Vagina (tissue), 2 donors: ENCODE measurements around the gene TNFSF13. TPM values are rescaled to one million over a fixed set of nuclear protein-coding genes. Genes with fewer than 3 reads are reported as not detected.
"Not testable (repeated sequence)": the region's sequence is repeated elsewhere in the genome, so short reads cannot be mapped to it uniquely, and the experiment has no call there.

Experiments used
- DNase-seq, 2 donors: peaks; one replicate each; pipeline ENCODE4 v3.0.0-alpha.2; 2017; ENCODE audit errors: extremely low spot score in 2 of 2
- H3K27ac ChIP-seq: fragments of 200-600 bp; sonication (generic); one replicate; pipeline ENCODE4 v1.5.1; 2019
- H3K27me3 ChIP-seq: fragments of 200-600 bp; sonication (generic); one replicate; pipeline ENCODE4 v1.5.1; 2019
- H3K36me3 ChIP-seq, 2 donors: fragments of 200-600 bp; sonication (generic); one replicate each; pipeline ENCODE4 v1.5.1; 2017 to 2019
- H3K4me1 ChIP-seq: fragments of 200-600 bp; sonication (generic); one replicate; pipeline ENCODE4 v1.5.1; 2019
- H3K4me3 ChIP-seq, 2 donors: fragments of 200-600 bp; sonication (generic); 1 replicate in 1 of 2; 2 replicates in 1 of 2; pipeline ENCODE4 v1.5.1; 2016 to 2019
- H3K9me3 ChIP-seq: fragments of 200-600 bp; sonication (generic); one replicate; pipeline ENCODE4 v1.5.1; 2019
- CTCF ChIP-seq, 3 experiments: fragments of 450-650 bp in 2 of 3; fragments of 200-600 bp in 1 of 3; sonication (generic) in 1 of 3; IDR thresholded peaks; one replicate each; pipeline ENCODE4 v1.5.1; 2017 to 2019; ENCODE audit warnings: antibody characterized with exemption in 3 of 3, mild to moderate bottlenecking in 2 of 3, moderate library complexity in 2 of 3
- POLR2A ChIP-seq, 2 donors: fragments of 450-650 bp; IDR thresholded peaks; one replicate each; pipeline ENCODE4 v1.6.1; 2017; ENCODE audit warnings: antibody characterized with exemption in 2 of 2, mild to moderate bottlenecking in 2 of 2, moderate library complexity in 2 of 2
- POLR2AphosphoS5 ChIP-seq, 2 donors: sonication (generic); formaldehyde crosslinking; IDR thresholded peaks; one replicate each; pipeline ENCODE4 v1.9.0; 2017; ENCODE audit warnings: antibody characterized with exemption in 2 of 2, mild to moderate bottlenecking in 2 of 2, low read depth in 1 of 2; ENCODE audit not compliant: insufficient read depth in 1 of 2
- intact Hi-C: fragments of 100-400 bp; cut with DNase I; formaldehyde crosslinking; loops from one replicate; pipeline ENCODE4 v1.15.1; 2023
- total RNA-seq: library from RNA; depleted of rRNA; stranded (reverse); fragments of >200 nt; gene quantifications from one replicate; pipeline ENCODE4 v1.2.3, GENCODE V29; 2016

TNFSF13 gene
- total RNA-seq, 1 donor from 2014 or later = 20.1 TPM

- no peak for DNase-seq
- intact Hi-C loops = no loop called here
- Histone ChIP-seq H3K36me3 (peaks cover 0 to 43% of the 10 kb centered on the region in 2 donors), H3K4me3 (peak within 1 kb of the TSS; percentile 52 to 66), H3K27ac (peak within 1 kb of the TSS; percentile 97), H3K4me1 (peaks cover 35% of the 10 kb centered on the region), H3K9me3 (no peaks in the 10 kb centered on the region), H3K27me3 (no peaks in the 10 kb centered on the region)
- TF ChIP-seq CTCF (IDR thresholded peaks at IDR 0.05) (no peak), POLR2A (IDR thresholded peaks at IDR 0.05) (no peak), POLR2AphosphoS5 (IDR thresholded peaks at IDR 0.05; ENCODE audit: insufficient read depth in 1 of 2, low read depth in 1 of 2) (no peak)
Measured at GRCh38 chr17:7589891-7590691, 31.5 kb downstream of the TNFSF13 start, which contains the start of gene SOX15. TSS of gene SOX15 (minus strand) at chr17:7590094. CDS start at chr17:7589676, 418 bp downstream.

- intact Hi-C loops = no loop called here
- TF ChIP-seq POLR2AphosphoS5 (IDR thresholded peaks at IDR 0.05; ENCODE audit: insufficient read depth in 1 of 2, low read depth in 1 of 2) (peak in 1 of 2 donors; percentile 40), POLR2A (IDR thresholded peaks at IDR 0.05) (no peak)
- Histone ChIP-seq H3K4me1 (peaks cover 29% of the 10 kb centered on the region), H3K9me3 (no peaks in the 10 kb centered on the region), H3K4me3 (no peak overlapping the region), H3K27me3 (no peaks in the 10 kb centered on the region), H3K27ac (peak overlapping the region; percentile 97), H3K36me3 (peaks cover 0 to 50% of the 10 kb centered on the region in 2 donors)
- DNase-seq = no peak
Measured at GRCh38 chr17:7590743-7591142, 32.2 kb downstream of the TNFSF13 start.

- intact Hi-C loops = no loop called here
- TF ChIP-seq POLR2AphosphoS5 (IDR thresholded peaks at IDR 0.05; ENCODE audit: insufficient read depth in 1 of 2, low read depth in 1 of 2) = no peak
- no peak for TF ChIP-seq POLR2A (IDR thresholded peaks at IDR 0.05)
- no peak for TF ChIP-seq CTCF (IDR thresholded peaks at IDR 0.05)
- no peaks in the 10 kb centered on the region for H3K27me3 ChIP-seq
- H3K36me3 ChIP-seq = peaks cover 0 to 56% of the 10 kb centered on the region in 2 donors
- DNase-seq = no peak
- H3K4me3 ChIP-seq = no peak overlapping the region
- H3K27ac ChIP-seq = peak overlapping the region; percentile 97
- H3K9me3 ChIP-seq = no peaks in the 10 kb centered on the region
- H3K4me1 ChIP-seq = peaks cover 22% of the 10 kb centered on the region
Measured at GRCh38 chr17:7591596-7591995, 33.0 kb downstream of the TNFSF13 start.

- no peaks in the 10 kb centered on the region for H3K27me3 ChIP-seq
- DNase-seq = no peak
- H3K27ac ChIP-seq = no peak overlapping the region
- TF ChIP-seq POLR2A (IDR thresholded peaks at IDR 0.05) (no peak), POLR2AphosphoS5 (IDR thresholded peaks at IDR 0.05; ENCODE audit: insufficient read depth in 1 of 2, low read depth in 1 of 2) (no peak), CTCF (IDR thresholded peaks at IDR 0.05) (no peak)
- H3K4me1 ChIP-seq = peaks cover 15% of the 10 kb centered on the region
- intact Hi-C loops = no loop called here
- H3K36me3 ChIP-seq = peaks cover 0 to 57% of the 10 kb centered on the region in 2 donors
- H3K4me3 ChIP-seq = no peak overlapping the region
- no peaks in the 10 kb centered on the region for H3K9me3 ChIP-seq
Measured at GRCh38 chr17:7592422-7593021, 34.0 kb downstream of the TNFSF13 start.

GRCh38 chr17:7593296-7593695 lies 34.7 kb downstream of the TNFSF13 start:
- Histone ChIP-seq H3K4me1 (peaks cover 9% of the 10 kb centered on the region), H3K4me3 (no peak overlapping the region), H3K27me3 (no peaks in the 10 kb centered on the region), H3K27ac (no peak overlapping the region), H3K36me3 (peaks cover 0 to 60% of the 10 kb centered on the region in 2 donors), H3K9me3 (no peaks in the 10 kb centered on the region)
- DNase-seq = no peak
- intact Hi-C loops = no loop called here
- no peak for TF ChIP-seq CTCF (IDR thresholded peaks at IDR 0.05)

- H3K9me3 ChIP-seq, H3K4me1 ChIP-seq, H3K27me3 ChIP-seq, H3K27ac ChIP-seq, DNase-seq, H3K4me3 ChIP-seq, intact Hi-C loops: not testable (repeated sequence)
- H3K36me3 ChIP-seq = peaks cover 5 to 88% of the 10 kb centered on the region in 2 donors
Measured at GRCh38 chr17:7597561-7597960, 39.0 kb downstream of the TNFSF13 start.
